GM12891 (cell line): ENCODE data around the gene FOXK2.

Experiments
- DNase-seq: peaks from one replicate; pipeline ENCODE4 v3.0.0; 2011; ENCODE audit warnings: low spot score; ENCODE audit not compliant: insufficient read length
- FAIRE-seq: peaks from 2 replicates; lab custom pipeline; 2011; peaks lifted over from hg19 to GRCh38; lab: Jason Lieb, UNC
- PAX5 ChIP-seq: IDR thresholded peaks from 2 replicates; pipeline ENCODE4 v1.6.1; 2011; ENCODE audit warnings: low read length, moderate library complexity, mild to moderate bottlenecking; ENCODE audit not compliant: insufficient read depth, severe bottlenecking
- POLR2A ChIP-seq: IDR thresholded peaks from 2 replicates; pipeline ENCODE4 v1.6.1; 2011; ENCODE audit warnings: low read depth, low read length, control low read depth
- POLR2AphosphoS5 ChIP-seq: IDR thresholded peaks from 2 replicates; pipeline ENCODE4 v1.6.1; 2011; ENCODE audit warnings: low read depth, low read length, control low read depth
- POU2F2 ChIP-seq: IDR thresholded peaks from 2 replicates; pipeline ENCODE4 v1.6.1; 2011; ENCODE audit warnings: low read depth, mild to moderate bottlenecking, control low read depth, low read length, moderate library complexity
- SPI1 ChIP-seq: IDR thresholded peaks from 2 replicates; pipeline ENCODE4 v1.6.1; 2011; ENCODE audit warnings: low read depth, low read length, control low read depth
- TAF1 ChIP-seq: IDR thresholded peaks from 2 replicates; pipeline ENCODE4 v1.6.1; 2011; ENCODE audit warnings: low read depth, low read length, control low read depth

Gene FOXK2

DNA sequence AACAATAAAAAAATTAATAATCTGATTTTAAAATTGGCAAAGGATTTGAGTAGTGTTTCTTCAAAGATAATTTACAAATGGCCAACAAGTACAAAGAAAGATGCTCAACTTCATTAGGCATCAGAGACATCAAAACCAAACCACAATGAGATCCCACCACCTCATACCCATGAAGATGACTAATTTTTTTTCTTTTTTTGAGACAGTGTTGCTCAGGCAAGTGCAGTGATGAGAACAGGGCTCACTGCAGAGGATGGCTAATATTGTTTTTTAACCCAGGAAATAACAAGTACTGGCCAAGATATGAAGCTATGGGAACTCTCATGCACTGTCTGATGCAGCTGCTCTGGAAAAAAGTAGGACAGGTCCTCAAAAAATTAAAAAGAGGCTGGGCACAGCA, 113.8 kb downstream of the FOXK2 start:
- TF ChIP-seq POU2F2: no peak
- TF ChIP-seq TAF1: no peak
- TF ChIP-seq PAX5: no peak
- TF ChIP-seq SPI1: no peak
- TF ChIP-seq POLR2AphosphoS5: no peak
- no peak for TF ChIP-seq POLR2A
- DNase-seq (no peak), FAIRE-seq (no peak)

DNA sequence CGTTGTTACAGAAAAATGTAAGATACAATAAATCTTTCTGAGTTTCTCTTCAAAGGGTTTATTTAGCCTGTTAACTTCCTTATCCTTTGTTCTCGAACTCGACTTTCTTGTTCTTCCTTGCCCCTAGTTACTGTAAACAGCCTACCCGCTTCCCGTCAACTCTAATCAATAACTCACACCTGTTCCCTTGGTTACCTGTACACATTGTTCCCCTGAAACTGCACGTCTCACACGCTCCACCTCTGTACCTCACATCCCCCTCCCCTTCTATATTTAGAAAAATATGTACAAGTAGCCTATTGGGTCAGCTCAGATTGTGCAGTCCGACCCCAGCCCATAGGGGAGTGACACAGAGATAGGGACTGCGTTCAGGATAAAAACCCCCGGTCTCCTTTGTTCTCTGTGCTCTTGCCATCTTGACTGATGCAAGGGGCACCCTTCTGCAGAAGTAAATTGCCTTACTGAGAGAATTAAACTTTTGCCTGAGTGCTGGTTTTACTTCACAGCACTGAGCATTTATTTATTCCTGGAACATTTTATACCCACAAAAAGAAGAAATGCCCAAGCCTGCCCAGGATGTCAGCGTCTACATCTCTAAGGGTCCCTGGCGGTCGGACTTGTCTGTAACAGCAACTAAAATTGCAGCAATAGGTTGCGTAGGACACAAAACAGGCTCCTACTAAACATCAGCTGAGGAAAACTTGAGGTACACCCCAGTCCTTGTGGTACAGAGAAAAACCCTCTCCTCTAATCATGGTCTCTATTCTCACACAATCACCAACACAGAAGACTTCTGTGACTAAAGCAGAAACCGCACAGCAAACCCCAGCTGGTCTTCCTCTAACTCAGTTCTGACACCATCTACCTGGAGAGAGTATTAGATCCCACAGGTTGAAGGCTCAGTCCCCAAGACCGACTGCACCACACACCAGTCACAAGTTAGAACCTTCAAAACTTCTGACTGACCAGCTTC, 117.4 kb downstream of the FOXK2 start:
- no peak for DNase-seq
- TF ChIP-seq PAX5 (no peak), POU2F2 (no peak), SPI1 (no peak), TAF1 (no peak), POLR2AphosphoS5 (no peak), POLR2A (no peak)
- FAIRE-seq: no peak

DNA sequence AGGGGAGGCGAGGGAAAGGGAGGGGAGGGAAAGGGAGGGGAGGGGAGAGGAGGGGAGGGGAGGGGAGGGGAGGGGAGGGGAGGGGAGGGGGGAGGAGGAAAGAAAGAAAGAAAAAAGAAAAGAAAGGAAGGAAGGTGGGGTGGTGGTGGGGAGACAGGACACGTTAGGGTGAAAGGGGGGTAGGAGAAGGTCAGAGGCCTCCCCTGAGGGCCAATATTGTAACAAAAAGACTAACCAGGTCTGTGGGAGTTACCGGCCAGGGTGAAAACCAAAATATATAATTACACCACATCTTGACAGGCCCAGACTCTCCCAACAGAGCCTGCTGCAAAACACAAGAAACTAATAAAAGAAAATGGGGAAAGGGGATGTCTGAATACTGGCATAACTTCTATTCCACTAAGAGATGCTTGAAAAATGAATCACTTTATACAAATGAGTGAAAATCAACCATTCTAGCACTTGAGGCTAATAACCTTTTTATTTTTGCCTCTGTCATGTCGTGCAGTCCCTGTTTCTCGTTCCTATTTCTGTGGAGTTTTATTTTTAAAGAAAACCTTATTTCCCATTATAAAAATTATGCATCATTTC, 118.7 kb downstream of the FOXK2 start:
- no peak for TF ChIP-seq PAX5
- FAIRE-seq (no peak), DNase-seq (no peak)

DNA sequence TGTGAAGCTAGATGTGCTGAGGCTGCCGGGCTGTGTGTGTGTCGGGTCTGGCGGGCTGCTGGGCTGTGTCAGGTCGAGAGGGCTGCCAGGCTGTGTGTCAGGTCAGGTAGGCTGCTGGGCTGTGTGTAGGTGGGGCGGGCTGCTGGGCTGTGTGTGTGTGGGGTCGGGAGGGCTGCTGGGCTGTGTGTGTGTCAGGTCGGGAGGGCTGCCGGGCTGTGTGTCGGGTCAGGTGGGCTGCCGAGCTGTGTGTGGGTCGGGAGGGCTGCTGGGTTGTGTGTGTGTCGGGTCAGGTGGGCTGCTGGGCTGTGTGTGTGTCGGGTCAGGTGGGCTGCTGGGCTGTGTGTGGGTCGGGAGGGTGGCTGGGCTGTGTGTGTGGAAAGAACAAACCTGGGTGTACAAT, 120.1 kb downstream of the FOXK2 start:
- DNase-seq (no peak), FAIRE-seq (no peak)
- TF ChIP-seq POLR2AphosphoS5 (no peak), PAX5 (no peak), POU2F2 (no peak), POLR2A (no peak), SPI1 (no peak), TAF1 (no peak)

DNA sequence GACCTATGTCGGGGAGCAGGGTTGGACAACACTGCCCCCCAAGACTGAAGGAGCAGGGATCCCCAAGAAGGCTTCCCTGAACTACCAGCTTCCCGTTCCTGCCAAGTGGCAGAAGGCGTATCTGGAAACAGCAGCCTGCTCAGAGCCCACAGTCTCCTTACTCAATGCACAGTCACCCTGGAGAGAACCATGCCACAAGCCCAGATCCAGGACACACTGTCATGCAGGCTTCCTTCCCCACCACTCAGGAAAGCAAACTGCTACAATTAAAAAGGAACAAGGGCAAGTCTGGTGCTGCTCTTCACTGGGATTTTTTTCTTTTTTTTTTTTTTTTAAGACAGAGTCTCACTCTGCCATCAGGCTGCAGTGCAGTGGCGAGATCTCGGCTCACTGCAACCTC, 120.5 kb downstream of the FOXK2 start:
- TF ChIP-seq TAF1 (no peak), POLR2AphosphoS5 (no peak), SPI1 (no peak), PAX5 (no peak), POLR2A (no peak)
- FAIRE-seq (no peak), DNase-seq (no peak)

DNA sequence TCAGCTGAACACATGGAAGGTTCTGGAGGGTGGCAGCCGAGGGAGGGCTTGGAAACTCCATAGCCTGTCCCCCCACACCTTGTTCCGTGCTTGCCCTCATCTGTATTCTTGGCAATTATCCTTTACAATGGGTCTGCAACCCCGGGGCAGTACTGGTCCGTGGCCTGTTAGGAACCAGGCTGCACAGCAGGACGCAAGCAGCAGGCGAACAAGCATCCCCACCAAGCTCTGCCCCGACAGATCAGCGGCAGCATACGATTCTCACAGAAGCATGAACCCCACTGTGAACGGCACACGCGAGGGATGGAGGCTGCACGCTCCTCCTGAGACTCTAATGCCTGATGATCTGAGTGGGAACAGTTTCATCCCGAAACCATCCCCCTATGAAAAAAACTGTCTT, 122.5 kb downstream of the FOXK2 start:
- FAIRE-seq (no peak), DNase-seq (no peak)
- no peak for TF ChIP-seq POU2F2
- no peak for TF ChIP-seq POLR2AphosphoS5
- no peak for TF ChIP-seq TAF1
- no peak for TF ChIP-seq POLR2A
- TF ChIP-seq SPI1: no peak
- TF ChIP-seq PAX5: no peak

DNA sequence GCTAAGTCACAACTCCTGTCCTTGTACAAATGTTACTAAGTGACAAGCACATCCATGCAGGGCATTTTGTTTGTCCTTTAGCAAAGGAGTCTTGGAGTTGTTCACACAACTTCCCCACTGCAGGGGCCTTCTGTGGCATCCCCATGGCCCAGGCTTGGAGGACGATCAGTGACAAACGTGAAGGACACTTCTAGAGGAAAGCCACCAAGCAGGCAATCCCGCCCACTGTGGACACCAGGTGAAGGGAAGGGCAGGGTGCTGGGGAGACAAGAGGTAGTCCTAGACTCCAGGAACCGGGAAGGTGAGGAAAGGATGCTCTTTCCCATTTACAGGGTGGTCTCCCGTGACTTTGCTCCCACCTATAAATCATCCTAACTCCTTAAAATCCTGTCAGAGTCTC, 124.6 kb downstream of the FOXK2 start:
- FAIRE-seq (no peak), DNase-seq (no peak)
- TF ChIP-seq POLR2A: no peak
- no peak for TF ChIP-seq POLR2AphosphoS5
- no peak for TF ChIP-seq TAF1
- TF ChIP-seq PAX5: no peak
- no peak for TF ChIP-seq SPI1
- no peak for TF ChIP-seq POU2F2

DNA sequence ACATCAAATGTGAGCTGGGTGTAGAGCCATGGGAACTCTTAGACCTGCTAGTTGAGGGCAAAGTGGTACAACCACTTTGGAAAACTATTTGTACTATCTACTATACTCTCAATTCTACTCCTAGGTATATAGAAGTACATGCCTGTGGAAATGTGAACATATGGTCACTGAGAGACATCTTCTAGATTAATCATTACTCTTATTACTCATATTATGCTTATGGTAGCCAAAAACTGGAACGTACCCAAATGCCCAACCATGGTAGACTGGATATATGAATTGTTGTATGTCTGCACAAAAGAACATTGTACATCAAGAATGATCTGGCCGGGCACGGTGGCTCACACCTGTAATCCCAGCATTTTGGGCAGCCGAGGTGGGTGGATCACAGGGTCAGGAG, 126.0 kb downstream of the FOXK2 start:
- DNase-seq (no peak), FAIRE-seq (no peak)

DNA sequence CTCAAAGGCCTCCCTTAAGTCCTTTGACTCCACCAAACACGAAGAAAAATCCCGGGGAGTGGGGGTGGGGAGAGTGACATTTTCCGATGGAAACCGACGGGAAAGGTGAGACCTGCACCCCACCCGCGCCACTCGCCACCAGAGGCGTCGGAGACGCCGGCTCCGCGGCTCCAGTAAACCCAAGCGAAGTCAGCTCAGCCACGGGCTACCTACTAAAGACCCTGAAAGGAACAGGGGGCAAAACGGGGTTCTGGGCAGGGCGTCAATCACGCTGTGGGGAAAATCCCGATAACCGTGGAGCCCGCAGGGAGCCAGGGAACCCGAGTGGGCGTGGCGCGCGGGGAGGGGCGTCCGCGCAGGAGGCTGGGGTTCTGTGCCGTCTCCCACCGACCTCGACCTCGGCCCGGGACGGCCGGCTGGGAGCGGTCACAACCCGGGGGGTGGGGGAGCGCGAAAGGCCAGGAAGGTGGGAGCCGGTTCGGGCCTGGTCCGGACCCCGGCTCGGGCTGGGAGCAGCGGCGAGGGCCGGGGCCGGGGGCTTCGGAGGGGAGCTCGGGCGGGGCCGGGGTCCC, 128.1 kb downstream of the FOXK2 start:
- peak; percentile 54 for DNase-seq
- FAIRE-seq: peak; percentile 5
- TF ChIP-seq POLR2AphosphoS5 (no peak), SPI1 (no peak), POLR2A (no peak), TAF1 (no peak), POU2F2 (no peak), PAX5 (no peak)

More for the DNA sequence above, 126.0 kb downstream of the FOXK2 start:
- TF ChIP-seq PAX5 (no peak), POLR2A (no peak), POU2F2 (no peak)

DNA sequence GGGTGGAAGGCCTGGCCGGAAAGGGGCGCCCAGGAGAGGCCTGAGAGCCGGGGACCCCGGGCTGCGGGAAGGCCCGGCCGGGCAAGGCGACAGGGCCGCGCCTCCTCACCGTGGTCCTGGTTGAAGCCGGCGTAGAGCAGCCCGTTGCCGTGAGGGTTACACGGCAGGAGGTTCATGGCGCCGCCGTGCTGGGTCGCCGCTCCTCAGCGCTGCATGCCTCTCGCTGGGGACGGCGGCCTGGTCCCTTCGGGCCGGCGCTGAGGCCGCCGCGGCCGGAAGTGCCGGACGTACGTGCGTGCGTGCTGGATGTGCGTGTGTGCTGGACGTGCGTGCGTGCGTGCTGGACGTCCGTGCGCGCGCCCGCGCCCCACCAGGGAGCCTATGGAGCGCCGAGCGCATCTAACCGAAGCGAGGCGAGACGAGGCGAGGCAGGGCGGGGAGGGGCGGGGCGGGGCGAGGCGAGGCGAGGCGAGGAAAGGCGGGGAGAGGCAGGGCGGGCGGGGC, 128.7 kb downstream of the FOXK2 start, which contains the start of gene WDR45B:
WDR45B (minus strand) TSS at position 280 of the 504 bp plus-strand sequence; CDS start at position 176, 104 bp downstream.
- DNase-seq: peak; percentile 98
- TF ChIP-seq POU2F2: peak; percentile 52; the same call in 1 of the 2 replicates
- peak; percentile 70 for TF ChIP-seq TAF1
- peak; percentile 89 for TF ChIP-seq POLR2AphosphoS5
- peak; percentile 52 for TF ChIP-seq PAX5
- TF ChIP-seq POLR2A: peak; percentile 93
- no peak for TF ChIP-seq SPI1
- peak; percentile 99 for FAIRE-seq
